Panc1 (cell line): ENCODE results near the gene KCNQ4. TPM values are rescaled to one million over a fixed set of nuclear protein-coding genes. Genes with fewer than 3 reads are reported as not detected.

Experiments
- ATAC-seq: fragments of 200-7000 bp; cut with Tn5 transposase; 2 replicates; pipeline ENCODE4 v1.9.1; 2020; ENCODE audit warnings: mild to moderate bottlenecking, moderate library complexity
- BruUV-seq: library from RNA; stranded (reverse); fragments of 400-500 nt; replicated peaks from 2 replicates; lab custom pipeline; 2021; lab: Mats Ljungman, UMichigan
- CTCF ChIA-PET: fragments of 300-600 bp; sonication (Branson Sonifier 250); formaldehyde crosslinking; loops from one replicate; lab custom pipeline; 2022; ENCODE audit warnings: antibody characterized with exemption; lab: Charles Lee
- POLR2A ChIA-PET: fragments of 300-600 bp; sonication (Branson Sonifier 250); formaldehyde crosslinking; loops from one replicate; lab custom pipeline; 2022; ENCODE audit warnings: antibody characterized with exemption; lab: Charles Lee
- DNase-seq: peaks from one replicate; pipeline ENCODE4 v3.0.0-alpha.2; 2010; ENCODE audit warnings: low read depth, low spot score
- H3K27ac ChIP-seq: 2 replicates; pipeline ENCODE4 v1.5.1; 2011; ENCODE audit warnings: mild to moderate bottlenecking, low read length, inconsistent platforms
- H3K27me3 ChIP-seq: fragments of 200-500 bp; sonication (Bioruptor generic); 2 replicates; pipeline ENCODE4 v1.6.0; 2014; ENCODE audit warnings: low read length, inconsistent platforms; ENCODE audit not compliant: control insufficient read depth, insufficient read depth
- H3K36me3 ChIP-seq: fragments of 200-500 bp; sonication (Bioruptor generic); 2 replicates; pipeline ENCODE4 v1.5.1; 2014; ENCODE audit warnings: inconsistent platforms, mild to moderate bottlenecking, low read length, moderate library complexity; ENCODE audit not compliant: control insufficient read depth, insufficient read depth
- H3K4me1 ChIP-seq: 2 replicates; pipeline ENCODE4 v1.5.1; 2011; ENCODE audit warnings: inconsistent platforms, mild to moderate bottlenecking, low read length, moderate library complexity; ENCODE audit not compliant: control insufficient read depth, insufficient read depth
- H3K4me3 ChIP-seq, 2 experiments: 2 replicates each; pipeline ENCODE4 v1.5.1; 2011 to 2012; ENCODE audit warnings: low read depth in 2 of 2, low read length in 2 of 2, mild to moderate bottlenecking in 2 of 2, inconsistent platforms in 1 of 2, moderate library complexity in 1 of 2
- H3K9me3 ChIP-seq: fragments of 200-500 bp; sonication (Bioruptor generic); 2 replicates; pipeline ENCODE4 v1.5.1; 2014; ENCODE audit warnings: low read depth, mild to moderate bottlenecking, inconsistent platforms, low read length, moderate library complexity; ENCODE audit not compliant: control insufficient read depth, insufficient read depth
- CTCF ChIP-seq: fragments of 450-650 bp; IDR thresholded peaks from 2 replicates; pipeline ENCODE4 v1.5.1; 2017; ENCODE audit warnings: mild to moderate bottlenecking
- POLR2AphosphoS5 ChIP-seq: IDR thresholded peaks from 2 replicates; pipeline ENCODE4 v1.6.1; 2012; ENCODE audit warnings: mild to moderate bottlenecking, low read depth, low read length, moderate library complexity
- REST ChIP-seq, 2 experiments: IDR thresholded peaks; 2 replicates each; pipeline ENCODE4 v1.6.1; 2011 to 2012; ENCODE audit warnings: low read depth in 2 of 2, control low read depth in 1 of 2, low read length in 1 of 2, mild to moderate bottlenecking in 1 of 2, moderate library complexity in 1 of 2; ENCODE audit not compliant: insufficient read depth in 1 of 2
- SIN3A ChIP-seq: IDR thresholded peaks from 2 replicates; pipeline ENCODE4 v1.6.1; 2012; ENCODE audit warnings: low read depth, mild to moderate bottlenecking, low read length, moderate library complexity, borderline replicate concordance; ENCODE audit not compliant: insufficient read depth
- TCF7L2 ChIP-seq: IDR thresholded peaks from 2 replicates; pipeline ENCODE4 v1.6.1; 2011; ENCODE audit warnings: mild to moderate bottlenecking, low read depth, low read length, inconsistent platforms
- in situ Hi-C: cut with HindIII; loops from 2 replicates; pipeline ENCODE4 v1.10.0; 2016; ENCODE audit warnings: low sequenced_read_pairs, low pct_unique_long_range_greater_than_20kb
- intact Hi-C: fragments of 100-400 bp; cut with micrococcal nuclease; formaldehyde crosslinking; loops from one replicate; pipeline ENCODE4 v1.10.0; 2022; ENCODE audit not compliant: unreplicated experiment
- total RNA-seq: library from RNA; stranded (reverse); gene quantifications from one replicate; pipeline ENCODE4 v1.2.1, GENCODE V29; 2021; ENCODE audit not compliant: unreplicated experiment

KCNQ4 gene
- total RNA-seq, 1 experiment from 2014 or later = 2.6 TPM

- H3K4me1 ChIP-seq = no peaks in the 10 kb centered on the region
- no TSS peak for BruUV-seq
- CTCF ChIA-PET = no interaction called here
- no peaks in the 10 kb centered on the region for H3K9me3 ChIP-seq
- POLR2A ChIA-PET = no interaction called here
- no peak for TF ChIP-seq SIN3A
- TF ChIP-seq TCF7L2 = no peak
- TF ChIP-seq CTCF = no peak
- TF ChIP-seq POLR2AphosphoS5 = no peak
- TF ChIP-seq REST (IDR thresholded peaks at IDR 0.05; ENCODE audit: insufficient read depth in 1 of 2, low read depth in 2 of 2, low read length in 1 of 2) = no peak
- no peaks in the 10 kb centered on the region for H3K27me3 ChIP-seq
- no peaks in the 10 kb centered on the region for H3K36me3 ChIP-seq
- ATAC-seq = no peak; the same call in 1 of the 2 replicates
- intact Hi-C loops = no loop called here
- no peak overlapping the region for H3K27ac ChIP-seq
- no peak overlapping the region for H3K4me3 ChIP-seq
- no peak for DNase-seq
- in situ Hi-C loops = no loop called here
Observed at GRCh38 chr1:40838980-40839942, 55.7 kb downstream of the KCNQ4 start.

GRCh38 chr1:40839943-40840335 lies 56.4 kb downstream of the KCNQ4 start:
- ChIA-PET POLR2A (no interaction called here), CTCF (no interaction called here)
- in situ Hi-C loops (no loop called here), intact Hi-C loops (no loop called here)
- Histone ChIP-seq H3K27me3 (no peaks in the 10 kb centered on the region), H3K4me1 (no peaks in the 10 kb centered on the region), H3K27ac (no peak overlapping the region), H3K4me3 (no peak overlapping the region), H3K36me3 (no peaks in the 10 kb centered on the region), H3K9me3 (no peaks in the 10 kb centered on the region)
- no TSS peak for BruUV-seq
- TF ChIP-seq REST (IDR thresholded peaks at IDR 0.05; ENCODE audit: insufficient read depth in 1 of 2, low read depth in 2 of 2, low read length in 1 of 2) (no peak), TCF7L2 (no peak), CTCF (no peak), SIN3A (no peak), POLR2AphosphoS5 (no peak)
- DNase-seq (no peak), ATAC-seq (no peak)
